Measurements from ENCODE around the gene CEP192. TPM values are rescaled to one million over a fixed set of nuclear protein-coding genes. Genes with fewer than 3 reads are reported as not detected.

The CEP192 gene
- total and polyA plus RNA-seq, 2 donors (not counting 1 experiment from before 2014, with no cell fraction given), result 39.3 to 47.3 TPM

- no peak for DNase-seq
- CTCF ChIA-PET, result interaction anchor here (0.6 to 3.2 kb wide), 5 partner anchors 12 to 425 kb away, joined by 3 to 35 read pairs (median 3); no protein-coding TSS in a partner anchor
- TF ChIP-seq, protein P1, sequence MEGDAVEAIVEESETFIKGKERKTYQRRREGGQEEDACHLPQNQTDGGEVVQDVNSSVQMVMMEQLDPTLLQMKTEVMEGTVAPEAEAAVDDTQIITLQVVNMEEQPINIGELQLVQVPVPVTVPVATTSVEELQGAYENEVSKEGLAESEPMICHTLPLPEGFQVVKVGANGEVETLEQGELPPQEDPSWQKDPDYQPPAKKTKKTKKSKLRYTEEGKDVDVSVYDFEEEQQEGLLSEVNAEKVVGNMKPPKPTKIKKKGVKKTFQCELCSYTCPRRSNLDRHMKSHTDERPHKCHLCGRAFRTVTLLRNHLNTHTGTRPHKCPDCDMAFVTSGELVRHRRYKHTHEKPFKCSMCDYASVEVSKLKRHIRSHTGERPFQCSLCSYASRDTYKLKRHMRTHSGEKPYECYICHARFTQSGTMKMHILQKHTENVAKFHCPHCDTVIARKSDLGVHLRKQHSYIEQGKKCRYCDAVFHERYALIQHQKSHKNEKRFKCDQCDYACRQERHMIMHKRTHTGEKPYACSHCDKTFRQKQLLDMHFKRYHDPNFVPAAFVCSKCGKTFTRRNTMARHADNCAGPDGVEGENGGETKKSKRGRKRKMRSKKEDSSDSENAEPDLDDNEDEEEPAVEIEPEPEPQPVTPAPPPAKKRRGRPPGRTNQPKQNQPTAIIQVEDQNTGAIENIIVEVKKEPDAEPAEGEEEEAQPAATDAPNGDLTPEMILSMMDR (IDR thresholded peaks at IDR 0.05), result no peak
- TF ChIP-seq EZH2 (IDR thresholded peaks at IDR 0.05; ENCODE audit: borderline replicate concordance, insufficient read depth, low read depth, low read length, poor library complexity, severe bottlenecking), result no peak
- no peak overlapping the region for H3K4me3 Mint-ChIP-seq
- ATAC-seq (ENCODE audit: low read depth), result no peak
- no peak overlapping the region for H3K4me2 ChIP-seq (replicated peaks; ENCODE audit: low read depth, low read length, poor library complexity, severe bottlenecking)
- POLR2A ChIA-PET, result interaction anchor here (0.6 kb wide), 1 partner anchor 1002 kb away, joined by 7 read pairs; no protein-coding TSS in a partner anchor
- intact Hi-C loops (cut with micrococcal nuclease), result loop anchor here (1.0 kb wide), 1 partner anchor 46 kb away; no protein-coding TSS in a partner anchor
- no peaks in the 10 kb centered on the region for H3K9me3 Mint-ChIP-seq (ENCODE audit: insufficient read depth)
- no peaks in the 10 kb centered on the region for H3K4me1 Mint-ChIP-seq
- H4K20me1 ChIP-seq (ENCODE audit: control insufficient read depth, insufficient read depth, low read length, poor library complexity, severe bottlenecking), result no peaks in the 10 kb centered on the region
- no peaks in the 10 kb centered on the region for H3K4me1 ChIP-seq (ENCODE audit: control insufficient read depth in 2 of 2, insufficient read depth in 2 of 2, low read length in 2 of 2)
- no peak overlapping the region for H3K4me3 ChIP-seq (ENCODE audit: control extremely low read depth in 1 of 5, extremely low read depth in 1 of 5, insufficient read depth in 1 of 5, low read depth in 2 of 5, low read length in 4 of 5)
- H3K27me3 Mint-ChIP-seq, result no peaks in the 10 kb centered on the region
- H3K27me3 ChIP-seq (replicated peaks in 1 of 4; ENCODE audit: control extremely low read depth in 1 of 4, control insufficient read depth in 3 of 4, insufficient read depth in 4 of 4, low read length in 3 of 4), result no peaks in the 10 kb centered on the region
- no peak overlapping the region for H3K27ac Mint-ChIP-seq
- H3K9ac ChIP-seq (ENCODE audit: low read length), result no peak overlapping the region
- WGBS (ENCODE audit: insufficient coverage), result 95% methylated on average over 5 of the region's 8 CpGs
- no peak overlapping the region for H2AFZ ChIP-seq (ENCODE audit: insufficient read depth, low read depth, low read length, poor library complexity, severe bottlenecking)
- H3K9me3 ChIP-seq (ENCODE audit: control extremely low read depth in 1 of 3, control insufficient read depth in 2 of 3, insufficient read depth in 1 of 3, low read length in 2 of 3), result peaks cover 0 to 2% (median 0%) of the 10 kb centered on the region in 3 donors
- H3K79me2 ChIP-seq (ENCODE audit: control insufficient read depth, insufficient read depth, low read length), result no peaks in the 10 kb centered on the region
- H3K36me3 ChIP-seq (replicated peaks in 1 of 2; ENCODE audit: control extremely low read depth in 1 of 2, control insufficient read depth in 1 of 2, extremely low read depth in 1 of 2, insufficient read depth in 2 of 2, low read length in 1 of 2), result peaks cover 25 to 35% of the 10 kb centered on the region in 2 experiments
- H3K27ac ChIP-seq (ENCODE audit: low read length in 2 of 2), result no peak overlapping the region
These were observed 121.8 kb downstream of the CEP192 start for GRCh38 chr18:13112982-13113381.

GRCh38 chr18:13120255-13120654 lies 129.1 kb downstream of the CEP192 start:
- H3K27ac ChIP-seq (ENCODE audit: low read length in 2 of 2), result no peak overlapping the region
- Mint-ChIP-seq H3K4me1 (peaks cover 7% of the 10 kb centered on the region), H3K27ac (no peak overlapping the region), H3K4me3 (no peak overlapping the region), H3K9me3 (ENCODE audit: insufficient read depth) (no peaks in the 10 kb centered on the region), H3K27me3 (no peaks in the 10 kb centered on the region)
- no peak overlapping the region for H2AFZ ChIP-seq (ENCODE audit: insufficient read depth, low read depth, low read length, poor library complexity, severe bottlenecking)
- intact Hi-C loops (cut with micrococcal nuclease), result no loop called here
- H3K79me2 ChIP-seq (ENCODE audit: control insufficient read depth, insufficient read depth, low read length), result no peaks in the 10 kb centered on the region
- no CpG with 5 or more reads among the region's 3 CpGs for WGBS (ENCODE audit: insufficient coverage)
- no peak overlapping the region for H3K9ac ChIP-seq (ENCODE audit: low read length)
- ATAC-seq (ENCODE audit: low read depth) (no peak), DNase-seq (no peak)
- no peak overlapping the region for H3K4me3 ChIP-seq (ENCODE audit: control extremely low read depth in 1 of 5, extremely low read depth in 1 of 5, insufficient read depth in 1 of 5, low read depth in 2 of 5, low read length in 4 of 5)
- H3K9me3 ChIP-seq (ENCODE audit: control extremely low read depth in 1 of 3, control insufficient read depth in 2 of 3, insufficient read depth in 1 of 3, low read length in 2 of 3), result peaks cover 0 to 8% (median 0%) of the 10 kb centered on the region in 3 donors
- ChIA-PET POLR2A (no interaction called here), CTCF (interaction anchor here (0.9 kb wide), 1 partner anchor 19 kb away, joined by 3 read pairs; no protein-coding TSS in a partner anchor)
- peaks cover 20 to 27% of the 10 kb centered on the region in 2 experiments for H3K36me3 ChIP-seq (replicated peaks in 1 of 2; ENCODE audit: control extremely low read depth in 1 of 2, control insufficient read depth in 1 of 2, extremely low read depth in 1 of 2, insufficient read depth in 2 of 2, low read length in 1 of 2)
- no peaks in the 10 kb centered on the region for H3K27me3 ChIP-seq (replicated peaks in 1 of 4; ENCODE audit: control extremely low read depth in 1 of 4, control insufficient read depth in 3 of 4, insufficient read depth in 4 of 4, low read length in 3 of 4)
- no peaks in the 10 kb centered on the region for H4K20me1 ChIP-seq (ENCODE audit: control insufficient read depth, insufficient read depth, low read length, poor library complexity, severe bottlenecking)
- no peak overlapping the region for H3K4me2 ChIP-seq (replicated peaks; ENCODE audit: low read depth, low read length, poor library complexity, severe bottlenecking)
- H3K4me1 ChIP-seq (ENCODE audit: control insufficient read depth in 2 of 2, insufficient read depth in 2 of 2, low read length in 2 of 2), result peaks cover 0 to 4% of the 10 kb centered on the region in 2 donors
- no peak for TF ChIP-seq EZH2 (IDR thresholded peaks at IDR 0.05; ENCODE audit: borderline replicate concordance, insufficient read depth, low read depth, low read length, poor library complexity, severe bottlenecking)
- TF ChIP-seq, protein P1 (IDR thresholded peaks at IDR 0.05), result no peak
